Loucy (cell line): Measurements from ENCODE around the gene IGSF21.

Experiments used
- CTCF ChIP-seq: fragments of 200-600 bp; sonication (generic); conservative IDR thresholded peaks from 2 replicates; pipeline ENCODE4 v1.5.1; 2014; ENCODE audit warnings: mild to moderate bottlenecking, antibody characterized with exemption, low read length
- EZH2phosphoT487 ChIP-seq: fragments of 200-600 bp; IDR thresholded peaks from 2 replicates; pipeline ENCODE4 v1.6.1; 2018; ENCODE audit warnings: antibody characterized with exemption, mild to moderate bottlenecking, moderate library complexity, borderline replicate concordance

GRCh38 chr1:18108299-18109057, 880 bp downstream of the IGSF21 start:
- no peak for TF ChIP-seq CTCF
- no peak for TF ChIP-seq EZH2phosphoT487
